Pons (tissue), 1 donor: ENCODE data around the gene AGMAT.
"Not testable (repeated sequence)": the region's sequence is repeated elsewhere in the genome, so short reads cannot be mapped to it uniquely, and the experiment has no call there.

Source experiments
- DNase-seq: peaks from one replicate; pipeline ENCODE4 v3.0.0-alpha.2; 2016; ENCODE audit warnings: low spot score

The AGMAT gene

DNA sequence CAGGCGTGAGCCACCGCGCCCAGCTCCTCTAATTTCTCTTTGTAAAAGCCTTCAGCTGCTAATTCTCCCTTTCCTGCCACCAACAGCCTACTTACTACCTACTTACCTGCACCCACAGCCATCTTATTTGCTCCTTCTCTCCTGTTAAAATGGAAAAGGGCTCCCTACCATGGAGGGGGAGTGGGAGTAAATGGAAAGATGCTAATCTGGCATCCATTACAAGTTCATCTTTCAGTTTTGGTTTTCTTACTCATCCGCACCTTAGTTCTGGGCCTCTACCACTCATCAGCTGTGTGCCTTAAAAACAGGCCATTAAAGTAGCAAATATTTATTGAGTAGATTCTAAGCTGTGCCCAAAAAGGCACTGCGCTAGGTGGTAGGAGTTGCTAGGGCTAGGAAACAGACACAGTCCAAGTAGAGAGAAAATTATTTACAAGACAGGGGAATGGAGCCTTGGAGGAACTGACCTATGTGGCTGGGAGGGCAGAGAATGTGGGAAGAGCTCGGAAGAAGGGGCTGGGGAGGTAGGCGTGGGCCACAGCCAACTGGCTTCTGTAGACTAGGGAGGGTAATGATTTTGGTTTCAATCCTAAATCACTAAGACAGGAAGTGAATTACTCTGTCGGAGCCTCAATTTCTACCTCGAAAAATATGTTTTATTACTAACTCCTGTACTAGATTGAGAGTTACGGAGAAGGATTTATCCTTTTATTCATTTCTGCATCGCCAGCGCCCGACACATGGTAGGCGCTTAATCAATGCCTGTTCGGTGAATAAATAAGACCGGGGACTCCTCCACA lies 31.7 kb upstream of the AGMAT start:
- DNase-seq: no peak

DNA sequence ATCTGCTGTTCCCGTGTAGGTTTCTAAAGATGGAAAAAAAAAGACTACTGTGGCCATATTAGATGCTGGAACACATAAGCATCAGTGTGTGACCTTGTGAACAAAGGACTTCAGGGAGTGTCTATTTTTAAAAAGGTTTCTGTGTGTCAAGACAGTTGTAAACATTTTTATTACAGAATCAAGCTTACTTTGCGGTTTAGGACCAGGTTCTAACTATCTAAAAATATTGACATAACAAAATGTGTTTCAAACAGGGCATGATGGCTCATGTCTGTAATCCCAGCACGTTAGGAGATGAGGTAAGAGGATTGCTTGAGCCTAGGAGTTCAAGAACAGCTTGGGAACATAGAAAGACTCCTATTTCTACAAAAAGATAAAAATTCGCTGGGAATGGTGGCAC lies 25.3 kb upstream of the AGMAT start:
- no peak for DNase-seq

DNA sequence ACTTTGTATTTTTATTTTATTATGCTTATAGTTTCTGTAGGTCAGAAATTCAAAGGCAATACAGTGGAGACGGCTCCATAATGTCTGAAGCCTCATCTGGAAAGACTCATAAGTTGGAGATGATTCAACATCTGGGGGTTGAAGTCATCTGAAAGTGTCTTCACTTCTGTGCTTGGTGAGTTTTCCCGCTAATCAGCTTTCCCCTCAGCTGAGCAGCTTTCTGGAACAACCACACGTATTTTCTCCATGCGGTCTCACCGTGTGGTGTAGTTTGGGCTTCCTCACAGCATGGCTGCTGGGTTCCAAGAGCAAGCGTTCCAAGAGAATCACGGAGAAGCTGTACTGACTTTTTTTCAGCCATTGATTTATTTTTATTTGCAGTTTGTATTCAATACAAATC lies 24.8 kb upstream of the AGMAT start:
- no peak for DNase-seq

DNA sequence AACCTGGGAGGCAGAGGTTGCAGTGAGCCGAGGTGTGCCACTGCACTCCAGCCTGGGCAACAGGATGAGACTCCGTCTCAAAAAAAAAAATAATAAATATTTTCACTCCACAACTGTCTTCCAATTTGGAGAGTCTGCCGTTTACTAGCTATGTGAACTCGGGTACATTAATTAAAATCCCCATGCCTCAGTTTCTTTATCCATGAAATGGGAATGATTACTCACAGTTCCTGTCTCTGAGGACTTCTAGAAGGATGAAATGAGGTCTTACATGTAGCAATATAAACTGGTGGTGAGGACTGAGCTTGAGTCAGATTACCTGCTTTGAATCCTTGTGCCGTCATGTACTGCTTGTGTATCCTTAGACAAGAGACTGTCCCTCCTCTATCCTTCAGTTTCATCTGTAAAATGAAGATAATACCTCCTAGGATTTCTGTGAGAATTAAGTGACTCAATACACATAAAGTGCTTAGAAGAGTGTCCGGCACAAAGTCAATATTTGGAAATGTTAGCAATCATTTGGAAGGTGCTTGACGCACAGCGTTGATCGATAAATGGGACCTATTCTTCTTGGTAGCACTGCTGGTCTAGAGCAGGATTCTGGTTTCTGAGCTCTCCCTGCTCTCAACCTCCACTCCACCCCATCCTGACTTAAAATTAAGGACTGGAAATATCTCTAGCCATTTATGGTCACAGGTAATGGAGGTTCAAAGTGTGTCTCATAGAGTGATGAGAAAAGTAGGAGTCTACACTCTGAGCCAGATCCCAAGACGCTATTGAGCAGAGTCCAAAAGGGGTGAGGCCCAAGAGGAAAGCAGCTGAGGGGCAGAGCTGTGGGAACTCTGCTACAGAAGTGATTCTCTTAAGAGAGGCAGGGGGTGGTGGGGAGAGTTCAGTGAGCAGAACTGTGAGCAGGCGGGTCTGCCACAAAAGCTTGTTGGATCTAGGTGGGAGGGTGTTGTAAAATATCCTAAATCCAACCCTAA lies 20.8 kb upstream of the AGMAT start:
- DNase-seq: no peak

DNA sequence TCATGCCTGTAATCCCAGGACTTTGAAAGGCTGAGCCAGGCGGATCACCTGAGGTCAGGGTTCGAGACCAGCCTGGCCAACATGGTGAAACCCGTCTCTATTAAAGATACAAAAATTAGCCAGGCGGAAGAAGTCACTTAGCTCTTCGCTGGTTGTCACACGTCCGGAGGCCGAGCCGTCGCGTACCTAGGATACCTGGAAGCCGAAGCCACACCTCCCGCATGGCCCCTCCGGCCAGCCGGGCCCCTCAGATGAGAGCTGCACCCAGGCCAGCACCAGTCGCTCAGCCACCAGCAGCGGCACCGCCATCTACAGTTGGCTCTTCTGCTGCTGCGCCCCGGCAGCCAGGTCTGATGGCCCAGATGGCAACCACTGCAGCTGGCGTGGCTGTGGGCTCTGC lies 19.5 kb upstream of the AGMAT start:
- not testable (repeated sequence) for DNase-seq

DNA sequence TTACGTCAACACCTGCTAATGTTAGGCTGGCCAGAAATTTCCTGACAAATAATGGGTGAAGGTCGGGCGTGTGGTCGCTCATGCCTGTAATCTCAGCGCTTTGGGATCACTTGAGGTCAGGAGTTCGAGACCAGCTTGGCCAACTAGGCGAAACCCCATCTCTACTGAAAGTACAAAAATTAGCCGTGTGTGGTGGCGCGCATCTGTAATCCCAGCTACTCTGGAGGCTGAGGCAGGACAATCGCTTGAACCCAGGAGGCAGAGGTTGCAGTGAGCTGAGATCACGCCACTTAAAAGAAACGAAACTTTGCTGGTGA lies 19.1 kb upstream of the AGMAT start:
- not testable (repeated sequence) for DNase-seq

DNA sequence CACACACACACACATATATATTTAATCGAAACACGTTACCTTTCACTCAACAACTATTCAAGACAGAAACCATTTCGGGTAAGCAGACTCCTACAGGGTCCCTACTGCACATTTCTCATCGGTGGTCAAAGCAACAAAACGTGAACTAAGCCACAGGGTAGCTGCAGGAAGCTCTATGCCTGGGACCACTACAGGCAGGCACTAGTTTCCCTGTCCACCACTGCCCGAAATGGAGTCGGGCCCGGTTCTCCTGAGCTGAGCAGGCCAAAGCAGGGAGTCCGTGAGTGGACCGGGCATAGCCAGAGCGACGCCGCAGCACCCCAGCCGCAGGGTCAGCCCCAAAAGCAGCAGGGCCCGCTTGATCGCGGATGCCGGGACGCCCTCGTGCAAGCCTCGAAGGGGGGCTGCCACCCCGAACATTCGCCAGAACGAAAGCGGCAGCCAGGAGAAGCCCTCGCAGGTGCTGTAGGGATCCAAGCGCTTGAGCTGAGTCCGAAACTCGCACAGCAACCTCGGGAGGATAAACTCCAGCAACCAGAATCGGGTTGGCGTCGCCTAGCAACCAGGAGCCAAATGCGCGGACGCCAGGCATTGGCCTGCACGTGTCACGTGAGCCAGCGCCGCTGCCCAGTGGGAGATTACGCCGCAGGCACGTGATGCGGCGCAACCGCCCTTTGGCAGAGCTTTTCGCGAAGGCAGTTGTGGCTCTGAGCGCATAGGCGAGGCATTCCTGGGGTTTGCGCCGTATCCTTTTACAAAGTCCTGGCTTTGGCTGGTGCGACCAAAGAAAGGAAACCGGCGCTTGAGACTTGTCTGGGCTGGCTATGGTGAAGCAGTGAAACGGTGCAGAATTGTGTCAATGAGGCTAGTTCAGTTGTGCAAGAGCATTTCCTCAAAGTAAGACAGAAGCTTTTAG lies 18.5 kb upstream of the AGMAT start:
- DNase-seq: peak; percentile 95

DNA sequence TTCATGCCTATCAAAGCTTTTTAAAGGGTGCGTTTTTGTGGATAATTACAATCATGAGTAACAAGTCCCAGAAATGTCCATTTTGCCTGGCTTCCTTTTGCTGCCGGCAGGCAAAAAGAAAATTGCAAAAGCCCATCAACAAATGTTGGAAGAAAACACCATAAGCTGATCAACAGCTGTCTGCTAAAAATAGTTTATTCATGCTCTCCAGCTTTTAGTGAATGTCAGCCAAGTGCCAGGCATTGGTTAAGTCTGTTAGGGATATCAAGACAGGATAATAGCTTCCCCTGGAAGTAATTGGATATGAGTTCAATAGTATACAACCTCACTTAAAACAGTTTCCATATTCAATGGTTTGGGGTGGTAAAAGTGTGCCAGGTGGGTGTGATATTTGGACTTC lies 13.6 kb upstream of the AGMAT start:
- DNase-seq: no peak

DNA sequence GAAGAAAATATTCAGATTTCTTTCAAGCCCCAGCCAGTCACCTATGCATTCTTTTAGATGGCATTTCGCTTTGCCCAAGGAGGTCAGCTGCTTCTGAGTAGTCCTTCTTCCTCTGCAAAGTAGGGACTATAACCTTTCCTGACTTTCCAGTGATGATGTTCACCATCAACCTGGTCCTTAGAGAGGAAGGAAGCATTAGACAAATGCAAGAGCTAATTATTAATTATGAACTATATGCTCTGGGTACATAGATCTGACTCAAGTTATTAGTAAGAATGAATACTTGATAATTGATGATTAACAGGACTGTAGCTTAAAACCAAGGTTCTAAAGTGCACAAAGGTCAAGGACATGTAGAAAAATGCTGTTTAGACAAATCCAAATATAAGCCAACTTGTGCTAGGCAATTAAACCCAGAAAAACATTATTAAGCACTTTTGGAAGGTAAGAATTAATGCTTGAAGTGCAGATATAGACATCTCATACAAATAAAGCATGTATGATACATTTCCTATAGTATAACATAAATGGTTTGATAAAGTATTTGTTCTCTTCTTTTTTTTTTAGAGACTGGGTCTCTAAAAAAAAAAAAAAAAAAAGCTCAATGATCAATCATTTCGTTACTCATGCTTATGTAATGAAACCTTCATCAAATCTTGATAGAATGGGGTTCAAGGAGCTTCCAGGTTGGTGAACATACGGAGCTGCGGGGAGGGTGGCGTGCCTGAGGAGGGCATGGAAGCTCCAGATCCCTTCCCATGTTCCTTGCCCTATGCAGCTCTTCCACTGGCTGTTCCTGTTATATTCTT lies 11.2 kb upstream of the AGMAT start:
- no peak for DNase-seq

DNA sequence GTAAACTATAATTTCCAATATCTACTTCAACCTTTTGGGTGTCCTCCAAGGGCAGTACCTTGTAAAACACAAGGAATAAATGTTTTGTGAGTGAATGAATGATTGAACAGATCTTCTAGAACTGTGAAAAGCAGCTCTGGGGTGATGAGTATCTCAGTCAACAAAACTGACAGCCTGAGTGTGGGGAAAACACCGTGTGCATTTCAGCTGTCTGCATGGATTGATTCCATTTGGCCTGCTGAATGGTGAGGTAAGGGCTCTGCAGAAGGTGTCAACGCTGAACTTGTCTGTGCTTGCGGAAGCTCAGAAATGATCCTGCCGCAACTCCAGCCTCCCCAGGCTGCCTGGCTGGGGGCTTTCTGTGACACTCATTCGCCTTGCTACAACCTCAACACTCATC lies 7.4 kb upstream of the AGMAT start:
- DNase-seq: no peak

DNA sequence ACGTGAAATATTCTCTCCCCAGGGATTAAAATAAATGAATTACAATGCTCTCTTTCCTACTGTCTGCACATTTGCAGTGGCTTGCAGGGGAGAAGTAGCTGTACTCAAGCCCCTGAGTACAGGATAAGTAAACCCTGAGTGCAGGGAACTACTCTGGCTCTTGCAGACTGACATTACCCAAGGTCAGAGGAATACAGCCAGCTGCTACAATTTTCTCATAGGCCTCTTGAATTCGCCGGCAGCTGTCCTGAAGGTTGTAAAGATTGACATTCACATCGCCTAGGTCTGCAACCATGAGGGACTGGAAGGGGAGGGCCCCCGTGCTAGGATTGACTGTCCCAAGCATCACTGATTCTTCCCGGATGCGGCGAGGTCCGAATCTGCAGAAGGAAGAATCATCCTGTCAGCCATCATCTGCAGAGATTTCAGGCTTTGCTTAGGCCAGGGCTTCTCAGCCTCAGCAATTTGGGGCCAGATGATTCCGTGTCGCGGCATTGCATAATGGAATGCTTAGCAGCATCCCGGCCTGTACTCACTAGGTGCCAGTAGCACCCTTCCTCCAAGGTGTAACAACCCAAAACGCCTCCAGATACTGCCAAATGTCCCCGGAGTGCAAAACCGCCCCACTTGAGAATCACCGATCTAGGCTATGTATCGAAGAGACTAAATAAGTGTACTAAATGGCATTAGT lies 1.7 kb downstream of the AGMAT start:
- DNase-seq: no peak

DNA sequence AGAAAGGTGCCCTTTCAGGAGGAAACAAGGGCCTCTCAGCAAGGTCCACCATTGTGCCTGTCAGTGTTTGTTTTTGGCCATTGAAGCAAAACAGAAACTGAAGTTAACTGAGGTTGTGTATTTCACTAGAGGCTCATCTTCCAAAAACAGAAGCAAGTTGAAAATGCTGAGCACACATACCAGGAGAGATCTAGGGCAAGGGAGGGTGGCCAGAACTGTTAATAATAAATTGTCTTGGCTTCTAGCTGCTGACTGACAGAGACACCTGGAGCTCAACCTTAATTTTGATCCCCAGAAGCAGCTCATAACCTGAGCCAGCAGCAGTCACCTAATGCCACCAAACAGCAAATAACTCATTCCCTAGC lies 5.2 kb downstream of the AGMAT start:
- DNase-seq: peak; percentile 26

DNA sequence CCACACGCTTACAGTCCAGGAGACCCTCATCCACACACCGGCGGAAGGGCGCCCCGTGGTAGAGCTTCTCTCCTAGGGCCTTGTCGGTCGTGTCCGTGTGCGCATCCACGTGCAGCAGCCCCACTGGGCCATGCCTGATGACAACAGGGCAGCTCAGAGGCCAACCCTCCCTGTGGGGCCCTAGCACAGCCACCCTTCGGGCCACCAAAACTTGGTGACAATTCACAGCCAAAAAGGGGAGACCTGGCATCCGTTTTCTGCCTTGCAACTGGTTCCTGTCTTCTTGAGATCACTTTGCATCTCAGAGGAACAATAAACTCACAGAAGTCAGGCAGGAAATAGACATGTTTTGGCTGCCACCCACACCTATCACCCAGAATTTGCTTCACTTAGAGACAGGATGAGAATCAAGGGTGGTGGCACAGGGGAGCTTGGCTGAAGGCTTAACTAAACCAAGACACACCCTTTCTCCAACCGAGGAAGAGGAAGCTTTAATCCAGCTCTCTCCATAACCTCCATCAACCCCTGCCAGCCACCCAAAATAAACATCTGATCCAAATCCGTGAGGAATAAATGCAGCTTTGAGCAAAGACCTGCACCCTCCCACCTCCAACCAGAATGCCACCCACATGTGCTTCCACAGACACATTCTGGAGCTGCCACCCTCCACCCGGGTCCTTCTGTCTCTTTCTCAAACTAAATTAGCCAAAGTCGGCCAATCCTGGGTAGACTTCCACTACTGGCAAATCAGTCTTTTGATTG lies 5.7 kb downstream of the AGMAT start:
- no peak for DNase-seq

DNA sequence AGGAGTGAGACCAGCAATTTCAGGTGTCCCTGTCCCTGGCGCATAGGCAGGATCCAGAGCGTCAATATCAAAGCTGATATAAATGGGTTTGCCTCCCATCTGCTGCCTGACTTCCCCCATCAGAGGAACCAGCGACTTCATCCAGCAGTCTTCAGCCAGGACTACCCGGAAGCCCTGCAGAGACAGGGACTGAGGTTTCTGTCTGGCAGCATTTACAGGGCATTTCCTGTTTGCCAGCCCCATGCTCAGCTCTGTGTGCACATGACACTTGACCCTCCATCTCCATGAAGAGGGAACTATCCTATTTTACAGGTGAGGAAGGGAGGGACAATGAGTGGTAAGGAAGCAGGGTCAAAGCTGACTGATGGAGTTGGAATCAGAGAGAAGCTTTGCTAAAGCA lies 7.2 kb downstream of the AGMAT start:
- peak; percentile 22 for DNase-seq

DNA sequence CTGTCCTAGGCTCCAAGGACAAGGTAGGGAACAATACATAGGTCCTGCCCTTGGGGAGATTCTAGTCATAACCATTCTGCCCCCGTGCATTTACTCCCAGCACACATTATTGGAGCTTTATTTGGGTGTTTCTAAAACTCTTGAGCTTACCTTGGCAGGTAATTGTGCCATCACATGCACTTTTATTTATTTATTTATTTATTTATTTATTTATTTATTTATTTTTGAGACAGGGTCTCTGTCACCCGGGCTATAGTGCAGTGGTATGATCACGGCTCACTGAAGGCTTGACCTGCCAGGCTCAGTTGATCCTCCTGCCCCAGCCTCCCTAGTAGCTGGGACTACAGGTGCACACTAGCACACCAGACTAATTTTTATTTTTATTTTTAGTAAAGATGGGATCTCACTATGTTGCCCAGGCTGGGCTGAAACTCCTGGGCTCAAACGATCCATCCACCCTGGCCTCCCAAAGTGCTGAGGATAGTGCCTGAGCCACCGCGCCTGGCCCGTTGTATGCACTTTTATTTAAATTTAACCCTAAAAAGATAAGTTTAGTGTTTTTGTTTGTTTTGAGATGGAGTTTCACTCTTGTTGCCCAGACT lies 9.2 kb downstream of the AGMAT start:
- no peak for DNase-seq

DNA sequence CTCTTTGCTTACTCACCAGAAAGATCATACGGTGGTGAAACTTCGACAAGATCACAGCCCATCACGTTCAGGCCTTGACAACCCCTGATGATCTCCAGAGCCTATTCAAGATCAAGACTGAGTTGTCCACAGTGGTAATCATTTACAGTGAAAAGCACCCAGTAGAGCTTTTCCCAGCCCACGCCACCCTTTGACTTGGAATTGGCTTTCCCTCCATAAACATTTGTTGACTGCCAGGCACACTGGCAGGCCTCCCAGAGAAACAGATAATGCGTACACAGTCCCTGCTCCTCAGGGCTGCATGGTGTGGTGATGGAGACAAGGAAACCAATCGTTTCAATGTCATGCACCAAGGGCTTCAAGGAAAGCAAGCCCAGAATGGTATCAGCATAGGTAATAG lies 10.1 kb downstream of the AGMAT start:
- DNase-seq: peak; percentile 71

DNA sequence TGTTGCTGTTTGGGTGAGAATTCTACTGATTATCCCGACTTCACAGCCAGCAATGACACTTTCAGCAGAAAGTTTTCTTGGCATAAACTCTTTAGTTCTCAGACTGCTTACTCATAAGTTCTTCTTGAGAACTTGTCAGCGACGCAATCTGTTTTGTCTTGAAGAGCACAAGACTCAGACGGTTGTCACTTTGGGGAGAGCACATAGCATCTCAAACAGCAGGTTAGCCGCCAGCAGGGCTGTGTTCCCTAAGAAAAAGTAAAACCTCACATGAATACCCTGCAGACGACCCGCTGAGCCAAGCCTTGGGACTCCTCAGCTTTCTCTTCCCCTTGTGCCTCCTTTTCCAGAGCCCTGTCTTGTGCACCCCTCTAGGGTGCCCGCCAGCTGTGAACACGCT lies 11.4 kb downstream of the AGMAT start:
- no peak for DNase-seq

DNA sequence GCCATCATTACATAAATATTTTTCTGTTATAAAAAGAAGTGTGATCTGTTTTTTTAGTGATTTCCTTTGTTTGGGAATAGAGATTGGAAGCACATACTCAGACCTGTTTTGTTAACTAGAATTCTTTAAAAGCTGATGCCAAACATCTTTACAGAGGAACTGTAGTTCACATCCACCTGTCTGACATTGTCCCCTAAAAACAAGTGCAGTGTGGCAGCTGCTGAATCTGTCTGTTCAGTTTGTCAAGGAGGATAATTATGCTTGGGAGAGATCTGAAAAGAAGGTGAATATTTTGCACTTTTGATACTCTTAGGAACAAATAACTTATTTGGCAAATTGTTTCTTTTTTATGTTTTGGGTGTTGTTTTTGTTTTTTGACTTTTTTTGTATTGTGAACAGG lies 13.6 kb downstream of the AGMAT start:
- no peak for DNase-seq

DNA sequence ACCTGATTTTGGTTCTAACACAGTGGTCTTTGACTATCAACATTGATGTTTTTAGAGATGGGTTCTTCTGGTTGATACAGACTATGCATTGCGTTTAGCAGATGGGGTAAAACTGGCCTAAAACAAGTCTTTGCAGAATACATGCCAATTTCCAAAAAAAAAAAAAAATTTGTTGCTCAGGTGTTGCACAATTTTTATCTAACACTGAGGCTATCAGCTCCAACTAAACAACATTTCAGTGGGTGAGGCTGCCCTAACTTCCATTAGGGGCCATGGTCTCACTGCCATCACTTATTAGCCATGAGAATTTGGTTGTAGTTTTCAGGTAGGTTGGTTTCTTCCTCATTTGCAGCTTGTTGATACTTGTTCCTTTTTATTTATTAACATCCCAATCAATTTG lies 14.0 kb downstream of the AGMAT start:
- no peak for DNase-seq
